DND-41 (cell line): ENCODE data around the gene PTPRG.

Source experiments
- EZH2 ChIP-seq: IDR thresholded peaks from 3 replicates; pipeline ENCODE4 v1.6.1; 2012; ENCODE audit warnings: borderline replicate concordance, low read depth, mild to moderate bottlenecking, moderate library complexity, low read length, inconsistent platforms; ENCODE audit not compliant: severe bottlenecking
- TF ChIP-seq, protein P1 (sequence below): IDR thresholded peaks from 2 replicates; pipeline ENCODE4 v1.5.1; 2012; ENCODE audit warnings: borderline replicate concordance, low read length, moderate library complexity, mild to moderate bottlenecking; ENCODE audit not compliant: poor library complexity, severe bottlenecking; ENCODE audit errors: extremely low read depth

DNA sequence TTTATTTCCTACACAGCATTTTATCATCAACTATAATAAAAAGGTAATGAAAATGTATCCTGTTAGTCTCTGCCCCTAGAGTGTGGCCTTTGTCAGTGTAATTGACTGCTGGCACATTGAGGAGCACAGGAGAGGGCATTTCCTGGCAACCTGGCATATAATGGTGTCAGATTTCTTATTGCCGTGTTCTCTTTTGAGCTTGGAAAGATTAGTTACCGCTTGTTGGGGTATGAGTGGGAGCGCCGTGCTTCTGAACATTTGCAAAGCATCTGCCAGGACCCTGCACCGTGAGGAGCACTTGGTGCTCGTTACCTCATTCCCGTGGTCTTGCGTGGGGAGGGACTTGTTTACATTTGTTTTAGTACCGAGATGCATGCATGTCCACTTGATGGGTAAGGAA, 124.4 kb downstream of the PTPRG start:
- TF ChIP-seq, protein P1, sequence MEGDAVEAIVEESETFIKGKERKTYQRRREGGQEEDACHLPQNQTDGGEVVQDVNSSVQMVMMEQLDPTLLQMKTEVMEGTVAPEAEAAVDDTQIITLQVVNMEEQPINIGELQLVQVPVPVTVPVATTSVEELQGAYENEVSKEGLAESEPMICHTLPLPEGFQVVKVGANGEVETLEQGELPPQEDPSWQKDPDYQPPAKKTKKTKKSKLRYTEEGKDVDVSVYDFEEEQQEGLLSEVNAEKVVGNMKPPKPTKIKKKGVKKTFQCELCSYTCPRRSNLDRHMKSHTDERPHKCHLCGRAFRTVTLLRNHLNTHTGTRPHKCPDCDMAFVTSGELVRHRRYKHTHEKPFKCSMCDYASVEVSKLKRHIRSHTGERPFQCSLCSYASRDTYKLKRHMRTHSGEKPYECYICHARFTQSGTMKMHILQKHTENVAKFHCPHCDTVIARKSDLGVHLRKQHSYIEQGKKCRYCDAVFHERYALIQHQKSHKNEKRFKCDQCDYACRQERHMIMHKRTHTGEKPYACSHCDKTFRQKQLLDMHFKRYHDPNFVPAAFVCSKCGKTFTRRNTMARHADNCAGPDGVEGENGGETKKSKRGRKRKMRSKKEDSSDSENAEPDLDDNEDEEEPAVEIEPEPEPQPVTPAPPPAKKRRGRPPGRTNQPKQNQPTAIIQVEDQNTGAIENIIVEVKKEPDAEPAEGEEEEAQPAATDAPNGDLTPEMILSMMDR, result no peak
- no peak for TF ChIP-seq EZH2
